Glutamatergic neuron (in vitro differentiated cells): ENCODE results near the gene SNX30. TPM values are rescaled to one million over a fixed set of nuclear protein-coding genes. Genes with fewer than 3 reads are reported as not detected.

Experiments used
- DNase-seq: peaks from one replicate; pipeline ENCODE4 v3.0.0; 2022
- H3K27ac Mint-ChIP-seq: one replicate; pipeline ENCODE4 v1.8.0; 2020; ENCODE audit warnings: mild to moderate bottlenecking, mixed read lengths, inconsistent platforms; ENCODE audit not compliant: unreplicated experiment
- H3K27me3 Mint-ChIP-seq: one replicate; pipeline ENCODE4 v1.8.0; 2020; ENCODE audit warnings: mild to moderate bottlenecking, moderate library complexity, mixed read lengths, inconsistent platforms; ENCODE audit not compliant: unreplicated experiment
- H3K36me3 Mint-ChIP-seq: one replicate; pipeline ENCODE4 v1.8.0; 2020; ENCODE audit warnings: mild to moderate bottlenecking, mixed read lengths, inconsistent platforms; ENCODE audit not compliant: unreplicated experiment
- H3K4me1 Mint-ChIP-seq: one replicate; pipeline ENCODE4 v1.8.0; 2020; ENCODE audit warnings: mild to moderate bottlenecking, low read depth, mixed read lengths, inconsistent platforms; ENCODE audit not compliant: unreplicated experiment
- H3K4me3 Mint-ChIP-seq: one replicate; pipeline ENCODE4 v1.8.0; 2020; ENCODE audit warnings: mild to moderate bottlenecking, mixed read lengths, inconsistent platforms; ENCODE audit not compliant: unreplicated experiment
- H3K9me3 Mint-ChIP-seq: one replicate; pipeline ENCODE4 v1.8.0; 2020; ENCODE audit warnings: mild to moderate bottlenecking, moderate library complexity, mixed read lengths, inconsistent platforms; ENCODE audit not compliant: unreplicated experiment
- total RNA-seq: library from RNA; stranded (reverse); fragmentation: NEBNext Ultra II Directional; extraction: Animal tissue kit (Norgen Biotek cat#: 25700); gene quantifications from one replicate; pipeline ENCODE4 v1.2.1, GENCODE V29; 2021; ENCODE audit not compliant: unreplicated experiment
- TF ChIP-seq, protein P1 (sequence below): fragments of 200-600 bp; sonication (generic); IDR thresholded peaks from one replicate; pipeline ENCODE4 v1.5.0; 2021; ENCODE audit not compliant: partially characterized antibody, unreplicated experiment

The SNX30 gene
- total RNA-seq, 1 donor from 2014 or later: 41.7 TPM

DNA sequence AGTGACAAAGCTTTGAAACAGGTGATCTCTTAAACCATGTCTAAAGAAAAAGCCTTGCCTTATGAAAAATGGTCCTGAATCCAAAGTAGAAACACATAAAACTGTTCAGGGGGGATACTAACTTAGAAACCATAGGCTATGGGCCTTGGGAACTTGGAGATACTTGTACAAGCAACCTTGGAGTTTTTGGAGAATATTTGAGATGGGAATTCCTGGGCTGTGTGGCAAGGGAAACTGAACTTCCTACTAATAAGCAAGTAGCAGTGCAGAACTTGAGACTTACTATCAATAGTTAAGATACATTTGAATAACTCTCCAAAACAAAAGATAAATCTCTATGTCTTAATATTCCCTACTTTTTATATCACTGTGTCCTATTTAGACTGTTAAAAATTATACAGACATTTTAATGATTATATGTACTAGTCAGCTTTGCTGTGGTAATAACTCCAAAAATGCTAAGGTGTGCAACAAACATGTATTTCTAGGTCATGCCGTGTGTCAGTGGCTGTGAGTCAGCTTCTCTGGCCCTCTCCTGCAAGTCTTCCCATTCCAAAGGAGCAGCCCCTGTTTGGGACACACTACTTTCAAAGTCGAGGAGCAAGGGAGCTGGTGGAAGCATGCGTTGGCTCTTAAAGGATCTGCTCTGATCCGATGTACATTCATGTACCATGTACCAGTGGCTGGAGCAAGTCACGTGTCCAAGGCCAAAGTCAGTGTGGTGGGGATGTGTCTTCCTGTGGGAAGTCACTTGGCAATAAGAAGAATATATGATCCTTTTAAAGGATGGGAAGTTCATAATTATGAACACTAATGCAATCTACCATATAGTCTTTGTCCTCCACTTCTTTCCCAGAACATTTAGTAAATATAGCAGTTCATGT lies 39.6 kb downstream of the SNX30 start:
- TF ChIP-seq, protein P1, sequence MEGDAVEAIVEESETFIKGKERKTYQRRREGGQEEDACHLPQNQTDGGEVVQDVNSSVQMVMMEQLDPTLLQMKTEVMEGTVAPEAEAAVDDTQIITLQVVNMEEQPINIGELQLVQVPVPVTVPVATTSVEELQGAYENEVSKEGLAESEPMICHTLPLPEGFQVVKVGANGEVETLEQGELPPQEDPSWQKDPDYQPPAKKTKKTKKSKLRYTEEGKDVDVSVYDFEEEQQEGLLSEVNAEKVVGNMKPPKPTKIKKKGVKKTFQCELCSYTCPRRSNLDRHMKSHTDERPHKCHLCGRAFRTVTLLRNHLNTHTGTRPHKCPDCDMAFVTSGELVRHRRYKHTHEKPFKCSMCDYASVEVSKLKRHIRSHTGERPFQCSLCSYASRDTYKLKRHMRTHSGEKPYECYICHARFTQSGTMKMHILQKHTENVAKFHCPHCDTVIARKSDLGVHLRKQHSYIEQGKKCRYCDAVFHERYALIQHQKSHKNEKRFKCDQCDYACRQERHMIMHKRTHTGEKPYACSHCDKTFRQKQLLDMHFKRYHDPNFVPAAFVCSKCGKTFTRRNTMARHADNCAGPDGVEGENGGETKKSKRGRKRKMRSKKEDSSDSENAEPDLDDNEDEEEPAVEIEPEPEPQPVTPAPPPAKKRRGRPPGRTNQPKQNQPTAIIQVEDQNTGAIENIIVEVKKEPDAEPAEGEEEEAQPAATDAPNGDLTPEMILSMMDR: no peak
- Mint-ChIP-seq H3K4me3 (no peak overlapping the region), H3K36me3 (no peaks in the 10 kb centered on the region), H3K27me3 (peaks cover 3% of the 10 kb centered on the region), H3K4me1 (peaks cover 1% of the 10 kb centered on the region), H3K9me3 (no peaks in the 10 kb centered on the region), H3K27ac (no peak overlapping the region)
- DNase-seq: no peak

DNA sequence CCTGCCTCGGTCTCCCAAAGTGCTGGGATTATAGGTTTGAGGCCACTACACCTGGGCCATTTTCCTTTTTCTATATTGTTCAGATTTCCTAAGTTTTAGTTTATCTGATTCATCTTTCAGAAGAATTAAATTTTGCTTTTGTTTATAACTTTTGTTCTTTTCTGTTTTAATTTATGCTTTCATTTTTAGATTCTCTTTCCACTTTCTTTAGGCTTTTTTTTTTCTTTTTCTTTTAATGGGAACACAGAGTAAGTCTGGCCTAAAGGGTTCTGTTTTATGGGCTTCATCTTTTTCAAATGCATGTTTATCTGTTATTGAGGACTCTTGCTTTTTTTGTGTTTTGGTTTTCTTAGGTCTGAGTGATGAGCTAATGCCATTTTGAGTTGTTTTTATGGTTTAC lies 42.1 kb downstream of the SNX30 start:
- Mint-ChIP-seq H3K36me3 (no peaks in the 10 kb centered on the region), H3K27me3 (peaks cover 1% of the 10 kb centered on the region), H3K4me1 (peaks cover 13% of the 10 kb centered on the region), H3K9me3 (no peaks in the 10 kb centered on the region), H3K27ac (no peak overlapping the region), H3K4me3 (no peak overlapping the region)
- TF ChIP-seq, protein P1: no peak
- DNase-seq: no peak

DNA sequence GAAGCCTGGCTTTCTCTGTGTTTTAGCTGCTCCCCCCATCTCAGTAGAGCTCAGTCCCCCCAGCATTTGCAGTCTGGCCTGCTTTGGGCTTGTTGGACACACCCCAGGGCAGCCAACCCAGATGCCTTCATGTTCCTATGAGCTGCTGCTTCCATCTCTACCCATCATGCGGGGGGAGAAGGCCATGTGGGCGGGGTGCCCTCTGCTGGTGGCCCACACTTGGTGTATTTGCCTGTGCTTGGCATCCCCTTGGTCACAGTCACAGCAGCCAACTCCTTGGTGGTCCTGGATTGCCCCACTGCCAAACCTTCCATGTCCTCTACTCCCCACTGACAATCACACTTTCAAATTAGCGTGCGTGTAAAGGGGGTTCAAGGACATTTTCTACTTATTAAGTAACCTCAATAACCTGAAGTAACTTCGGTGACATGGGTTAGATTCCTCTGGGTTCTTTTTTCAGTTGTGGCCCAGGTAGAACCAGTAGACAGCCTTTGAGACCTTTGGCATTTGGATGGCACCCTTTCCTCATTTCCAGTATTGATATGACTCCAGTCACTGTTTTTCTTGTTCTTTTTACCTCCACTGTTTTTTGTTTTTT lies 42.8 kb downstream of the SNX30 start:
- TF ChIP-seq, protein P1: peak; percentile 47
- peak; percentile 81 for DNase-seq
- H3K27me3 Mint-ChIP-seq: peaks cover 1% of the 10 kb centered on the region
- no peak overlapping the region for H3K4me3 Mint-ChIP-seq
- H3K9me3 Mint-ChIP-seq: no peaks in the 10 kb centered on the region
- H3K4me1 Mint-ChIP-seq: peaks cover 13% of the 10 kb centered on the region
- H3K27ac Mint-ChIP-seq: no peak overlapping the region
- no peaks in the 10 kb centered on the region for H3K36me3 Mint-ChIP-seq

DNA sequence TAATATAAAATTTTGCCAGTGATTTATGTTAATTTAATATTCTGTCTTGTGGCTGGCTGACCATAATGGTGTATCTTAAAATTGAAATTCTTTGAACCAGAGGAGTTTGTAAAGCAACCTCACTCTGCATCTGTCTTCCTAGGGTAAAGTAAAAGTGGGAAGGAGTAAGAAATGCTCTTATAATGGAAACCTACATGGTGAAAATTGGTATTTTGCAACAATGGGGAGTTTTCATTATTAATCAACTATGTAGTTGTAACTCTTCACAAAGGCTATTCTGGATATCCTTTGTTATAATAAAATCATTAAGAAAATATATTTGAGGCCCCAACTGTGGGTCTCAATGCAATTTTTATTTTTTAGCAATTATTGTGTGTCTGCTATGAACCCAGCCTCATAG lies 44.2 kb downstream of the SNX30 start:
- Mint-ChIP-seq H3K27ac (no peak overlapping the region), H3K9me3 (no peaks in the 10 kb centered on the region), H3K4me1 (peaks cover 11% of the 10 kb centered on the region), H3K27me3 (no peaks in the 10 kb centered on the region), H3K4me3 (no peak overlapping the region), H3K36me3 (no peaks in the 10 kb centered on the region)
- TF ChIP-seq, protein P1: no peak
- no peak for DNase-seq

DNA sequence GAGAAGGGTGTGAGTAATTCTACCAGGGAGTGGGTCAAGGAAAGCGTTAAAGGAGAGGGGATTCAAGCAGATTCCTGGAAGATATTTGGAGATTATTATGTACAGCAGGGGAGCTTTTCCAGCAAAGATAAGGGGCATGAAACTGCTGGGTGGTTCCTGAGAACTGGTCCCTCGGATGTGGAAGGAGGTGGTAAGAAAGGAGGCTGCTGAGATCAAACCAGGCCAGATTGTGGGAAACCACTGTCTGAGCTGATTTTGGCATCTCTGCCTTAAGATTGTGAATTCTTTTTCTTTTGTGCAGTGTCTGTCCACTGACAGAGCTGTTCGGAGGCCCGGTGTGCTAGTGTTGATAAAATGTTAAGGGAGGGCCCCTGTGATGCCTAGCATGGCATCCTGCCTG lies 45.4 kb downstream of the SNX30 start:
- Mint-ChIP-seq H3K4me3 (no peak overlapping the region), H3K4me1 (peaks cover 11% of the 10 kb centered on the region), H3K9me3 (no peaks in the 10 kb centered on the region), H3K27ac (no peak overlapping the region), H3K27me3 (no peaks in the 10 kb centered on the region), H3K36me3 (no peaks in the 10 kb centered on the region)
- no peak for DNase-seq
- TF ChIP-seq, protein P1: no peak
